HG03521 (cell line): ENCODE results near the gene PDHB.

Experiments used
- ATAC-seq: cut with Tn5 transposase; IDR thresholded peaks from one replicate; pipeline ENCODE4 v1.9.1; 2021; ENCODE audit warnings: mild to moderate bottlenecking, moderate library complexity; ENCODE audit not compliant: unreplicated experiment

The PDHB gene

GRCh38 chr3:58404396-58404795 lies 29.2 kb downstream of the PDHB start:
- no peak for ATAC-seq

DNA sequence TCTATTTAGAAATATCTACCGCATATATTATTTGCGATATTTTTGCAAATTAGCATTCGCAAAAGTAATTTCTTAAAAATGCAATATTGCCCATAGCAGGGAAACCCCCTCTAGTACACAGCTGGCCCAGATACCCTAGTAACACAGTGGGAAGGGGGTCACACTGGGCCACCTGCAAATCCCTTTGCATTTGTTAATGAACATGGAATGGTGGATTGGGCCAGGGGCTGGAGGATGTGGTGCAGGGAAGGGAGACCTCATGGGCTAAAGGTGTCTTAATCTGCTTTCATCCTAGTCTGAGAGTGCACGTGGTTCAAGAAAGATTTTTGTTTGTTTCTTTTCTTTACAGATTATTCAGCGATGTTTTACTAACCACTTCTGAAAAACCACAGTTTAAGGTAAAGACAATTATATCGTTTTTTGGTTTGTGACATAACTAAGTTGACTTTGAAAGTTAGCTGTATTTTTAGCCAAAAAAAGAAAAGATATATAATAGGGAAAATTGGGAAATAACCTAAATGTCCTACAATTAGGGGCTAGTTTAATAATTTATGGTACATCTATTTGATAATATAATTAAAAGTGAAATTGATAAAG lies 30.0 kb downstream of the PDHB start:
- no peak for ATAC-seq

GRCh38 chr3:58398669-58399333 lies 34.8 kb downstream of the PDHB start:
- ATAC-seq: no peak

DNA sequence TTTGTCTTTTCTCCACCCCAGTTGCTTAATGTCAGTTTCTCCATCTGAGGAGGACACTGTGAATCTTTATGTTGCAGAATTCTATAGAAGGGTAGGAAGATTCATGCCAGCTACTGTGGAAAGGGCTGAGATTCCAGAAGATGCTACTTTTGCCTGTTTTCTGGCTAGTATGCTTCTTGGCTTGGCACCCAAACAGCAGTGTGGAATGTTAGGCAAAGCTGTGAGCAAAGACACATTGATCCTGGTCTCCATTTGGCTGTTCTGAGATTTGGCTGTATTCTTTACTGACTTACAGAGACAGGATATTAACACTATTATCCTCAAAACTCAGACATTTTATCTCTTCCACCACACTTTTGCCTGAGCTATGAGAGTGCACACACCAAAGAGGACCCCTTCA lies 39.3 kb downstream of the PDHB start:
- no peak for ATAC-seq

DNA sequence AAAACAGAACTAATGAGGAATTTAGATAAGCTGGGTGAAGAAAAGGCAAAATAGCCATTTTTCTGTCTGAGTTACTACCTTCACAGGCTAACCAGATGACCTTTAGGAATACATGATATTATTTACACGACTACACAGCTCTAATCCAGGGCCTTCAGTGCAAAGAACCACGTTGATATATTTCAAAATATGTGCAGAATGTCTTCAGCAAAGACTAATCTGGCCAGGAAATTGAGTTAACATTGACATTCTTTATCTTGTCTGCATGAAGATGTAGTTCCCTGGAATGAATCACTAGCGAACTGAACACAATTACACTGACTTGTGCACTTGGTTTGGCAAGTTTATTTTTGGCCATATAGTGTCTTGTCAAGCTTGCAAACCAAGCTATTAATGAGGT lies 41.5 kb downstream of the PDHB start:
- ATAC-seq: no peak

DNA sequence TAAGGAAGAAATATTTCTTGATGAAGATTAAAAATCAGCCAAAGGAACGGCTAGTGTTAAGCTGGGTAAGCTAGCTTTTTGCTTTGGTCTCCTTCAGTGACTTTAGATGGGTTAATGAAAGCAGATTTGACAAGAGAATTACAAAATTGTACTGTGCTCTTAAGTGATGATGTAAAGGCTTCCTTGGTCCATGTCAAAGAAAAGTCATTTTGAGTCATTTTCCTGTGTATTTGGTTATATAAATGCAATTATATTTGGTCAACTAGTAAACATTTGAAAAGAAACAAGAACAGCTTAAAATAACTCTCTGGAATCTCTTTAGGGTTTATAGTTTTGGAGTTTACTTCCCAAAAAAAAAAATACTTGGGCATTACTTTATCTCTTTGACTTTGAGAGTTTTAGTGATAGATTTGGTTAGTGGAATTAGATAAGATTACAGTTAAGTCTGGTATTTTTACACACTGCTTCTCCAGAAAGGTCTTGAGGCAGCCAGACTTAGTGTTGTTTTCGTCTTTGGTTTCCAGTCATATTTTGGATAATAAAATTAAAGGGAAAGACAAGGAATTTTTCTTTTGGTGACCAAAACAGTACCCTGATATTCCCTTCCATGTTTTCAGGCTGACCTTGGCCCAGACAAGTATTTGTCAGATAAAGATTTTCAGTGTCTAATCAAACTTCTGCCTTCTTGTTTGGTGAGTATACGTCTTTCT lies 42.3 kb downstream of the PDHB start:
- ATAC-seq: no peak

GRCh38 chr3:58388550-58389091 lies 45.0 kb downstream of the PDHB start:
- no peak for ATAC-seq

DNA sequence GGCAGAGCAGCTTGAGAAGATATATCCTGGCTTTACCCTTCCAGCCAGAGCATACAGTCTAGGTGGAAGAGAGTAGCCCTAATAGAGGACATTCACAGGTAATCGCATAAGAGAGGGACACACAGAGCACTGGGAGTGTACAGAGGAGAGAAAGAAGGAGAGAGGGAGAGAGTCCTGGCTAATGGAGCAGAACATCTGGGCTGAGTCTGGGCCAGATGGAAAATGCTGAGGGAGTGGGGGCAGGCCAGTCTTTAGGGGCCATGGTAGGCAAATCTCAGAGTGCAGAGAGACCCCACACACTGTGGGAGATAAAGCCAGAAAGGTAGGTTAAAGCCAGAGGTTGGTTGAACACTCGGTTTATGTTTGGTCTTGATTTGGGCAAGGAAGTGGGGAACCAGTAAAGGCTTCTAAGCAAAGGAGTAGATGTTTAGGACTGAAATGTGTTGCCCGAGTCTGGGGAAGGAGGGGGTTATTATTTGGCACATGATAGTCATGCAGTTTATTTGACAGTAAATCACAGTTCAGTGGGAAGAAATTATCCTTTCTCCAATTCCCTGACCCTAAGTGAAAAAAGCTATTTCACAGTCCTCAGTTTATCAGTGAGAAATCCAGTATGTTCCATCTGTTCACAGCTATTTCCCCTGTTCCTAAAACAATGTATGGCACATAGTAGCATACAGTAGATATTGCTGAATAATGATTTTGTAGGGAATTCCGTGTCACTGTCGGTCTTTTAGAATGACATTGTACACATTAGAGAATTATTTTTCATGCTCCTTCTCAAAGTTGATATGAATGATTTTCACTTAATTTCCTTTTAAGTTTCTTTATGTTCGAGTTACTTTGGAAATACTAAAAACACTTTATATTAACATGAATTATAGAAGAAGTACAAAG lies 45.7 kb downstream of the PDHB start:
- ATAC-seq: no peak

GRCh38 chr3:58386626-58387365 lies 46.8 kb downstream of the PDHB start:
- ATAC-seq: no peak

- no peak for ATAC-seq
Measured at GRCh38 chr3:58384381-58385090, 49.1 kb downstream of the PDHB start.

- no peak for ATAC-seq
Measured at GRCh38 chr3:58383904-58384303, 49.7 kb downstream of the PDHB start.

DNA sequence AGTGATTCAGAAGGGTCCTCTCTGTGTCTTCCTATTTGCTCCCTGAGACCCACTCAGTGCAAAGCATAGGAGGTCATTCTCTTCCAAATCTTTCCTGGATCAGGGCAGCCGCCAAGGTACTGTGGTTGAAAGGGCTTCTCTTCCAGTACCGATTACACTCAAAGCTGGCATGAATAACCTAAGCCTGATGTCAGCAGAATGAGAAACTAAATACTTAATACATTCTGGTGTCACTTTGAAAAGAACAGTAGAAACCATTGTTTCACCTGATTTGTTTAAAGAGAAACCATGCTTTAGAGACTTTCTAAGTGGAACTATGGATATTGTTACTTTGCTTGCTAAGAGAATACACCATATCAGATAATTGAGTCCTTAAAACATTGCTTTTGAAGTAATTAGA lies 50.2 kb downstream of the PDHB start:
- no peak for ATAC-seq

- no peak for ATAC-seq
Measured at GRCh38 chr3:58379351-58380073, 54.1 kb downstream of the PDHB start.

DNA sequence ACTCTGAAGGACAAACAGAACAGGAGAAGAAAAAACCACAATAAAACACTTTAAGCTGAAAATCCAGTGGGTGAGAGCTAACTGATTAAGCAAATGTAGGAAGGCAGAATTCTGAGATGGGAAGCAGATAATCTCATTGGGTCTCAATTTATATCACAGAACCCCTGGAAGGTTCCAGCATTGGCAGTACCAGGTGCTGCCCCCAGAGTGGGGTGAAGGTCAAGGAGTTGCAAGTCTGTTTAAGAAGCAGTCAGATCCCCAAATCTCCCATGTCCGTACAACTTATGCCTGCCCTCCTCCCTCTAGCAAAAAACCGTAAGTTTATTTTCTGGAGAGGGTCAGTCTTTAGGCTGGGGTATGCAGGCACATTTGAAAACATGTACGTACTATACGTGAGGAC lies 55.9 kb downstream of the PDHB start:
- no peak for ATAC-seq
